ENCODE data around the gene PROM1. TPM values are rescaled to one million over a fixed set of nuclear protein-coding genes. Genes with fewer than 3 reads are reported as not detected.

The PROM1 gene
- total and polyA plus RNA-seq, 2 experiments from 2014 or later = 14.3 to 30.8 TPM

DNA sequence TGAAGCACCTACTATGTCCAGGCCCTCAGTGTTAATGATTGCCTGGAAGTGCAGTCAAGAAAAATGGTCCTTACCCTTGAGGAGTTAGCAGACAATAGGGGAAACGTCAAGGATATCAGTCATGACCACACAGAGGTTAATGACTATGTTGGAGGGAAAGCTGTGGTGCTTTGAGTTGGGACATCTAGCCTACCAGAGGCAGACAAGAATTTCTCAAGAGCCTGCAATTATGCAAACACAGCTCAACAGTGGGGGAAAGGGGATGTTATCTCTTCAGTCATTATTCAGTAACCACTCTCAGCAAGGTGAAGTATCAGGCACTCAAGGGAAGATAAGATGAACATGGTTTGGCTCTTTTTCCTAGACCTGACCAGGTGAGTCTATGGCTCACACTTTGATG, 138.3 kb downstream of the PROM1 start:
- Histone ChIP-seq H3K27me3 (no peaks in the 10 kb centered on the region), H3K9me3 (ENCODE audit: low read depth) (no peaks in the 10 kb centered on the region), H3K27ac (peak overlapping the region; percentile 36), H3K79me2 (no peaks in the 10 kb centered on the region), H3K9me2 (replicated peaks; ENCODE audit: insufficient read depth) (no peaks in the 10 kb centered on the region), H3K4me2 (no peak overlapping the region), H3K4me1 (ENCODE audit: insufficient read depth) (no peaks in the 10 kb centered on the region), H3K36me3 (replicated peaks; ENCODE audit: insufficient read depth, low read depth) (no peaks in the 10 kb centered on the region), H2AFZ (no peak overlapping the region), H4K20me1 (ENCODE audit: insufficient read depth, poor library complexity, severe bottlenecking) (no peaks in the 10 kb centered on the region), H3K4me3 (no peak overlapping the region)
- DNase-seq (ENCODE audit: low spot score) = peak; percentile 53
- WGBS (ENCODE audit: low lambda C conversion rate, missing lambda C conversion rate) = 24% methylated on average over 1 of the region's 1 CpG
- TF ChIP-seq EZH2 (IDR thresholded peaks at IDR 0.05; ENCODE audit: borderline replicate concordance) (no peak), EZH2phosphoT487 (IDR thresholded peaks at IDR 0.05; ENCODE audit: low read depth, severe bottlenecking, unreplicated experiment) (no peak)
- TF ChIP-seq, protein P1, sequence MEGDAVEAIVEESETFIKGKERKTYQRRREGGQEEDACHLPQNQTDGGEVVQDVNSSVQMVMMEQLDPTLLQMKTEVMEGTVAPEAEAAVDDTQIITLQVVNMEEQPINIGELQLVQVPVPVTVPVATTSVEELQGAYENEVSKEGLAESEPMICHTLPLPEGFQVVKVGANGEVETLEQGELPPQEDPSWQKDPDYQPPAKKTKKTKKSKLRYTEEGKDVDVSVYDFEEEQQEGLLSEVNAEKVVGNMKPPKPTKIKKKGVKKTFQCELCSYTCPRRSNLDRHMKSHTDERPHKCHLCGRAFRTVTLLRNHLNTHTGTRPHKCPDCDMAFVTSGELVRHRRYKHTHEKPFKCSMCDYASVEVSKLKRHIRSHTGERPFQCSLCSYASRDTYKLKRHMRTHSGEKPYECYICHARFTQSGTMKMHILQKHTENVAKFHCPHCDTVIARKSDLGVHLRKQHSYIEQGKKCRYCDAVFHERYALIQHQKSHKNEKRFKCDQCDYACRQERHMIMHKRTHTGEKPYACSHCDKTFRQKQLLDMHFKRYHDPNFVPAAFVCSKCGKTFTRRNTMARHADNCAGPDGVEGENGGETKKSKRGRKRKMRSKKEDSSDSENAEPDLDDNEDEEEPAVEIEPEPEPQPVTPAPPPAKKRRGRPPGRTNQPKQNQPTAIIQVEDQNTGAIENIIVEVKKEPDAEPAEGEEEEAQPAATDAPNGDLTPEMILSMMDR (IDR thresholded peaks at IDR 0.05; ENCODE audit: poor library complexity) = no peak

DNA sequence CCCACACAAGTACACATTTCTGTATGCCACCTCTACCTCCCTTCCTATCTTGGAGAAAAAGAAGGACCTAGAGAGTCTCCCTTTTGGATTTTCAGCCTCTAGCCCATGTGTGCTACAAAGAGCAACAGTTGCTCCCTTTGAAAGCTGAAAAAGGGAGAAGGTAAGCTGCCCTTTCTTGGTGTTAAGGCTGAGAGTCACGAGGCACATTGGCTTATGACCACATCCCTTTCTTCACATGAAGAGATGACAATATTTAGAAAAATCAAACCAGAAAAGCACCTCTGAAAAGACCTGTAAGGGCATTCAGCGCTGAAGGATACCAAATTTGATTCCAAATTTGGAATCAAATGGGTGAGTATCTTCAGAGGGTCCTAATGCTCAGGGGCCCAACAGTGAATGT, 138.9 kb downstream of the PROM1 start:
- Histone ChIP-seq H3K36me3 (replicated peaks; ENCODE audit: insufficient read depth, low read depth) (no peaks in the 10 kb centered on the region), H4K20me1 (ENCODE audit: insufficient read depth, poor library complexity, severe bottlenecking) (no peaks in the 10 kb centered on the region), H3K4me1 (ENCODE audit: insufficient read depth) (no peaks in the 10 kb centered on the region), H3K27me3 (no peaks in the 10 kb centered on the region), H3K4me2 (no peak overlapping the region), H3K4me3 (no peak overlapping the region), H3K79me2 (no peaks in the 10 kb centered on the region), H3K27ac (peak overlapping the region; percentile 36), H3K9me3 (ENCODE audit: low read depth) (no peaks in the 10 kb centered on the region), H2AFZ (no peak overlapping the region), H3K9me2 (replicated peaks; ENCODE audit: insufficient read depth) (no peaks in the 10 kb centered on the region)
- 100% methylated on average over 2 of the region's 2 CpGs for WGBS (ENCODE audit: low lambda C conversion rate, missing lambda C conversion rate)
- TF ChIP-seq EZH2 (IDR thresholded peaks at IDR 0.05; ENCODE audit: borderline replicate concordance) = no peak
- TF ChIP-seq, protein P1 (IDR thresholded peaks at IDR 0.05; ENCODE audit: poor library complexity) = no peak
- TF ChIP-seq EZH2phosphoT487 (IDR thresholded peaks at IDR 0.05; ENCODE audit: low read depth, severe bottlenecking, unreplicated experiment) = no peak
- DNase-seq (ENCODE audit: low spot score) = no peak

DNA sequence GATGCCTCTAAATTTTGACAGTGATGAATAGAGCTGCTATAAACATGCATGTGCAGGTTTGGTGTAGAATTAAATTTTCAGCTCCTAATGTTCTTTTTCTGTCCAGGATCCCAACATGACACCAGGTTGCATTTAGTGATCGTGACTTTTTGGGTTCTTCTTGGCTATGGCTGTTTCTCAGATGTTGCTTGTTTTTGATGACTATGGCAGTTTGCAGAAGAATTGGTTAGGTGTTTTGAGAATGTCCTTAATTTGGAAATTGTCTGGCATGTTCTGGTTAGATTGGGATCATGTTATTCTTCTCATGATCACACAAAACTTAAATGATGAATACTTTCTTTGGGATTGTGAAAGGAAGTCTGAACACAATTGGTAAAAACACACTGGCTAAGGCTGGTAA, 141.5 kb downstream of the PROM1 start:
- Histone ChIP-seq H3K36me3 (replicated peaks; ENCODE audit: insufficient read depth, low read depth) (no peaks in the 10 kb centered on the region), H3K27me3 (no peaks in the 10 kb centered on the region), H2AFZ (no peak overlapping the region), H3K9me2 (replicated peaks; ENCODE audit: insufficient read depth) (no peaks in the 10 kb centered on the region), H3K4me1 (ENCODE audit: insufficient read depth) (no peaks in the 10 kb centered on the region), H3K79me2 (no peaks in the 10 kb centered on the region), H3K4me2 (no peak overlapping the region), H3K27ac (no peak overlapping the region), H3K4me3 (no peak overlapping the region), H4K20me1 (ENCODE audit: insufficient read depth, poor library complexity, severe bottlenecking) (no peaks in the 10 kb centered on the region), H3K9me3 (ENCODE audit: low read depth) (no peaks in the 10 kb centered on the region)
- DNase-seq (ENCODE audit: low spot score) = no peak
- TF ChIP-seq EZH2phosphoT487 (IDR thresholded peaks at IDR 0.05; ENCODE audit: low read depth, severe bottlenecking, unreplicated experiment) (no peak), EZH2 (IDR thresholded peaks at IDR 0.05; ENCODE audit: borderline replicate concordance) (no peak)
- TF ChIP-seq, protein P1 (IDR thresholded peaks at IDR 0.05; ENCODE audit: poor library complexity) = no peak
- 96% methylated on average over 1 of the region's 1 CpG for WGBS (ENCODE audit: low lambda C conversion rate, missing lambda C conversion rate)

DNA sequence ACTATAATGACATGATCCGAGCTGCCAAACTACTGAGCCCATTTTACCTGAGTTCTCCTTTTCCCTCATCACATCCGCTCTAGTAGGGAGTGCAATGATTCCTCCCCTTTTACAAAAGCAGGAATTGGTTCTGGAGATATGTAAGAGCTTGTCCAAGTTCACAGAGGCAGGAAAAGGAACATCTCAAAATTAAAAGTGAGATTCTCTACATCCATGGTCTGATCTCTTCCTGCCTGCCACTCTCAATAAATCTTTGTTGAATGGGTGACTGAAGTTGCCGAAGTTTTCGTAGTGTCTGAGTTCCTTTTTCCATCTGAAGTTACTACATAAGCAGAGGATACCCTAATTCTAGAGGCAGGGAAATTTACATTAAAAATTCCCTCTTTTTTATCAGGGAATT, 145.2 kb downstream of the PROM1 start, which contains the start of gene FGFBP1:
Gene FGFBP1 (minus strand): TSS at position 101 of the 400 bp plus-strand sequence. CDS start 2,108 bp downstream, outside the sequence.
- H3K27me3 ChIP-seq = no peaks in the 10 kb centered on the region
- no peak for DNase-seq (ENCODE audit: low spot score)
- peak within 1 kb of the TSS; percentile 71 for H3K27ac ChIP-seq
- H3K4me3 ChIP-seq = no peak within 1 kb of the TSS
- no peaks in the 10 kb centered on the region for H3K9me2 ChIP-seq (replicated peaks; ENCODE audit: insufficient read depth)
- H4K20me1 ChIP-seq (ENCODE audit: insufficient read depth, poor library complexity, severe bottlenecking) = no peaks in the 10 kb centered on the region
- no peak for TF ChIP-seq EZH2phosphoT487 (IDR thresholded peaks at IDR 0.05; ENCODE audit: low read depth, severe bottlenecking, unreplicated experiment)
- no peak for TF ChIP-seq EZH2 (IDR thresholded peaks at IDR 0.05; ENCODE audit: borderline replicate concordance)
- TF ChIP-seq, protein P1 (IDR thresholded peaks at IDR 0.05; ENCODE audit: poor library complexity) = no peak
- 78% methylated on average over 4 of the region's 4 CpGs for WGBS (ENCODE audit: low lambda C conversion rate, missing lambda C conversion rate)
- no peaks in the 10 kb centered on the region for H3K9me3 ChIP-seq (ENCODE audit: low read depth)
- no peak within 1 kb of the TSS for H2AFZ ChIP-seq
- no peaks in the 10 kb centered on the region for H3K4me1 ChIP-seq (ENCODE audit: insufficient read depth)
- peak within 1 kb of the TSS; percentile 18 for H3K4me2 ChIP-seq
- no peaks in the 10 kb centered on the region for H3K79me2 ChIP-seq
- H3K36me3 ChIP-seq (replicated peaks; ENCODE audit: insufficient read depth, low read depth) = no peaks in the 10 kb centered on the region
